ENCODE measurements around the gene PLAC8L1.

- TF ChIP-seq POLR2AphosphoS5 (IDR thresholded peaks at IDR 0.05) (no peak), CTCF (IDR thresholded peaks at IDR 0.05) (no peak)
Observed at GRCh38 chr5:146071171-146071570, 34.2 kb downstream of the PLAC8L1 start.
